Colonic mucosa (tissue), 4 donors: Measurements from ENCODE around the gene NDUFA13. TPM values are rescaled to one million over a fixed set of nuclear protein-coding genes. Genes with fewer than 3 reads are reported as not detected.

ENCODE experiments used
- DNase-seq: peaks from one replicate; pipeline ENCODE4 v3.0.0-alpha.2; 2020
- H3K27ac ChIP-seq: fragments of 200-600 bp; one replicate; pipeline ENCODE4 v1.8.0; 2021
- H3K27me3 ChIP-seq: fragments of 200-600 bp; one replicate; pipeline ENCODE4 v1.8.0; 2021
- H3K36me3 ChIP-seq: fragments of 200-600 bp; one replicate; pipeline ENCODE4 v1.8.0; 2021
- H3K4me1 ChIP-seq: fragments of 200-600 bp; one replicate; pipeline ENCODE4 v1.8.0; 2021; ENCODE audit warnings: mild to moderate bottlenecking
- H3K4me3 ChIP-seq: fragments of 200-600 bp; one replicate; pipeline ENCODE4 v1.8.0; 2021
- H3K9ac ChIP-seq, 2 donors: one replicate each; pipeline ENCODE4 v1.7.0; 2013; ENCODE audit warnings: control low read depth in 2 of 2, low read depth in 2 of 2, low read length in 2 of 2
- H3K9me3 ChIP-seq: fragments of 200-600 bp; one replicate; pipeline ENCODE4 v1.8.0; 2021
- CTCF ChIP-seq: fragments of 200-600 bp; IDR thresholded peaks from one replicate; pipeline ENCODE4 v1.8.0; 2022; ENCODE audit warnings: antibody characterized with exemption, mild to moderate bottlenecking
- intact Hi-C: fragments of 100-400 bp; cut with DNase I; formaldehyde crosslinking; loops from one replicate; pipeline ENCODE4 v1.14.1; 2022
- total RNA-seq, 2 donors: library from RNA; stranded (reverse); fragmentation: NEBNext Ultra II Directional in 1 of 2; extraction: Animal tissue kit (Norgen Biotek cat#: 25700) in 1 of 2; gene quantifications; one replicate each; pipeline ENCODE4 v1.2.1, GENCODE V29; 2021
- donor health status: healthy.
- donor health status: DM: no; HTN: no; CAD: no.
- donor health status: DM: no; HTN: no; CAD: no.

The NDUFA13 gene
- total RNA-seq, 2 donors from 2014 or later = 399 to 494 TPM

- no peak overlapping the region for H3K4me3 ChIP-seq
- intact Hi-C loops = no loop called here
- H3K27me3 ChIP-seq = no peaks in the 10 kb centered on the region
- TF ChIP-seq CTCF = no peak
- H3K4me1 ChIP-seq = peaks cover 6% of the 10 kb centered on the region
- H3K27ac ChIP-seq = no peak overlapping the region
- no peaks in the 10 kb centered on the region for H3K36me3 ChIP-seq
- H3K9ac ChIP-seq = no peak overlapping the region
- DNase-seq = no peak
- H3K9me3 ChIP-seq = no peaks in the 10 kb centered on the region
Observed at GRCh38 chr19:19482809-19483596, 33.0 kb upstream of the NDUFA13 start.

- TF ChIP-seq CTCF = no peak
- Histone ChIP-seq H3K36me3 (no peaks in the 10 kb centered on the region), H3K4me1 (peaks cover 29% of the 10 kb centered on the region), H3K4me3 (no peak overlapping the region), H3K27me3 (no peaks in the 10 kb centered on the region), H3K27ac (no peak overlapping the region), H3K9ac (no peak overlapping the region), H3K9me3 (no peaks in the 10 kb centered on the region)
- DNase-seq = no peak
- intact Hi-C loops = no loop called here
Observed at GRCh38 chr19:19485161-19485997, 30.6 kb upstream of the NDUFA13 start.

GRCh38 chr19:19485998-19486290 lies 30.1 kb upstream of the NDUFA13 start:
- DNase-seq = no peak
- no peaks in the 10 kb centered on the region for H3K36me3 ChIP-seq
- peaks cover 29% of the 10 kb centered on the region for H3K4me1 ChIP-seq
- no peak overlapping the region for H3K9ac ChIP-seq
- H3K9me3 ChIP-seq = no peaks in the 10 kb centered on the region
- intact Hi-C loops = no loop called here
- H3K27ac ChIP-seq = no peak overlapping the region
- TF ChIP-seq CTCF = no peak
- no peaks in the 10 kb centered on the region for H3K27me3 ChIP-seq
- no peak overlapping the region for H3K4me3 ChIP-seq

- Histone ChIP-seq H3K27ac (no peak overlapping the region), H3K9ac (no peak overlapping the region), H3K9me3 (no peaks in the 10 kb centered on the region), H3K4me1 (peaks cover 29% of the 10 kb centered on the region), H3K4me3 (no peak overlapping the region), H3K36me3 (no peaks in the 10 kb centered on the region), H3K27me3 (no peaks in the 10 kb centered on the region)
- no peak for TF ChIP-seq CTCF
- no peak for DNase-seq
- intact Hi-C loops = no loop called here
Observed at GRCh38 chr19:19486343-19487076, 29.5 kb upstream of the NDUFA13 start.

- H3K9me3 ChIP-seq = no peaks in the 10 kb centered on the region
- peaks cover 29% of the 10 kb centered on the region for H3K4me1 ChIP-seq
- no peaks in the 10 kb centered on the region for H3K27me3 ChIP-seq
- H3K36me3 ChIP-seq = no peaks in the 10 kb centered on the region
- intact Hi-C loops = no loop called here
- no peak overlapping the region for H3K4me3 ChIP-seq
- TF ChIP-seq CTCF = no peak
- no peak overlapping the region for H3K27ac ChIP-seq
- no peak for DNase-seq
- H3K9ac ChIP-seq = peak overlapping the region in 1 of 2 donors; percentile 69
Observed at GRCh38 chr19:19487077-19487949, 28.7 kb upstream of the NDUFA13 start.
